GM19467 (cell line): ENCODE results near the gene HTR5A.

Experiments
- ATAC-seq: cut with Tn5 transposase; IDR thresholded peaks from one replicate; pipeline ENCODE4 v1.9.1; 2021; ENCODE audit warnings: mild to moderate bottlenecking, moderate library complexity; ENCODE audit not compliant: unreplicated experiment

HTR5A gene

DNA sequence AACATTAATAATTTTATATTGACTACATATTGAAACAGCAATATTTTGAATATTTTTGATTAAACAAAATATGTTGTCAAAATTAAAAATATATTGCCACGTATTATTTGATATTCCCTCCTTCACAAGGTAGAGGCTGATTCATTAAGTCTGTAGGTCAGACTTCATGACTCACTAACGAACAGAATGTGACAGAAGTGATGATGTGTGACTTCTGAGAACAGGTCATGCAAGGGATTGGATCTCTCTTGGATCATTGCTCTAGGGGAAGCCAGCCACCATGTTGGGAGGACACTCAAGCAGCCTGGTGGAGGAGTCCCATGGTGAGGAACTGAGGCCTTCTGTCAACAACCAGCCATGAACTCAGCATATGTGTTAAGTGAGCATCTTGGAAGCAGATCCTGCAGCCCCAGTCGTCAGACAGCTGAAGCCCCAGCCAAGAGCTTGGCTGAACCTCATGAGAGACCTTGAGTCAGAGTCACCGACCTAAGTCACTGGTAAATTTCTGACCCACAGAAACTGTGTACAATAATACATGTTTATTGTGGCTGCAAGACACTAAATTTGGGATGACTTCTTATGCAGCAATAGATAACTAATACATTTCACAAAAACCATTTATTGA, 66.6 kb downstream of the HTR5A start:
- no peak for ATAC-seq
